GM19372 (cell line): ENCODE measurements around the gene FLG2.

ENCODE experiments used
- ATAC-seq: cut with Tn5 transposase; IDR thresholded peaks from one replicate; pipeline ENCODE4 v1.9.1; 2021; ENCODE audit warnings: mild to moderate bottlenecking, low read depth, moderate library complexity; ENCODE audit not compliant: unreplicated experiment

FLG2 gene

DNA sequence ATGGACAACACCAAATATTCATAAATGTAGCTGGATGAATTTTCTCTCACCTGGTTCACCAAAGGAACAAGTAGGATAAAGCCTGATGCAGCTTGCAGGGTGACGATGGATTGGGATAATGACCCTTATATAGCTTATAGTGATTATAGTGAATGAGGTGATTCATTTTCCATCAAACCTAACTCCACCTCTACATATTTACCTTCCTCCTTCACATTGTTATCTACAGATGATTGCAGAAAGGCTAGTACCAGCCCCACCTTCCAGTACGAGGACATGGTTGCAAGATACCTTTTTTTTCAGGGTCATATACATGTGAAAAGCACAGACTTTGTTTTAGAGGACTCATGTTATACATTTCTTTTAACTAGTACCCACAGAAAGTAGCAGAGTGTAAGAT lies at the start of gene FLG2:
FLG2 (minus strand) TSS at position 101 of the 400 bp plus-strand sequence. CDS start 1,122 bp downstream, outside the sequence.
- ATAC-seq = no peak

DNA sequence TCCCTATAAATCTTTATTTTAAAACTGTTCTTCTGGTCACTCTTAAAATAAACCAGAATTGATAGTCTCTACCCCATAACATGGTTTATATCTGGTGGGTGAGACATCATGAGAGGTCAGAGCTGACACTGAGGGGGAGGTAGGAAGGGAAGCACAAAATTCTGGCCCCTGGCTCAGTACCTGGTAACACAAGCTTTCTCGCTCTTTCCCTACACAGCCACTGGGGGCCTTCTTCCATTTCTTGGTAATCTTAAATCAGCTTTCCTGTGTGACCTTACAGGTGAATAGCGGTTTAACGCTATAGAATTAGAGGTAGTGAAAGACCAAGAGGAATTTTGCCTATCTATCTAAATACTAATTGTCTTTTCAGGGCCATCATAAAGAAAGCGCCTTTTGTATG lies 48.9 kb upstream of the FLG2 start:
- no peak for ATAC-seq

DNA sequence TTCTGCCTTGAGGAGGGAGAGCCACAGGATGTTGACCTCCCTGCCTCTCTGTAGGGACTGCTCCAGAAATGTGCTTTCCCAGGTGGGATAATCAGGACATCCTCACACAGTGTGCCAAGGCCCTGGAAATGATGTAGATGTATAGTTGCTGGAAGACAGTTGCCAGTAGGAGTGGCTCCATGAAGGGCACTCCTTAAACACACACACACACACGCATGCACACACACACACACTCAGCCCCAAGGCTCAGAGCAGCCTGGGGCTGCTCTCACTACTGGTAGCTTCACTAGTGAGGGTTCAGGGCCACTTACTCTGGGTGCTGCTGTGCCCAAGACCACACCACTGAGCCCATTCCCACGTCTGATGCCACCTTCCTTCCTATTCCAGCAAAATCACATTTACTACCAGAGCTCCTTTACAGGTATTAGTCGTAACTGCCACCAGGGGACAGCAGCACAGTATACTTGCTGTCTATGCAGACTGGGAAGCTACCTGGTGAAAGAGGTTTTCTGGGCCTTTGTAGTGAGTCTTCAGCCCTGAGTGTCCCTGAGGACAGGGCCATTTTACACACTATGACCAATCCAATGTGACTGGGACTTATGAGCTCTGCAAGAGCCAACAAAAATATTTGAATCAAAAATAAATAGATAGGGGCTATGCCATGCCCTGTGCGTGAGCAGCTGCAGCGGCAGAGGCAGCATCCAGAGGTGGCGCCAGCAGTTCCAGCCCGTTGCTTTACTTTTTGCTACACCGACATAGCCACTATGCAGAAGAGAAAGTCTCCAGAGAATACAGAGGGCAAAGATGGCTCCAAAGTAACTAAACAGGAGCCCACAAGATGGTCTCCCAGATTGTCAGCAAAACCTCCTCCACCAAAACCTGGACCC lies 39.2 kb upstream of the FLG2 start:
- no peak for ATAC-seq

- ATAC-seq = no peak
Observed at GRCh38 chr1:152397474-152397873, 37.7 kb upstream of the FLG2 start.

DNA sequence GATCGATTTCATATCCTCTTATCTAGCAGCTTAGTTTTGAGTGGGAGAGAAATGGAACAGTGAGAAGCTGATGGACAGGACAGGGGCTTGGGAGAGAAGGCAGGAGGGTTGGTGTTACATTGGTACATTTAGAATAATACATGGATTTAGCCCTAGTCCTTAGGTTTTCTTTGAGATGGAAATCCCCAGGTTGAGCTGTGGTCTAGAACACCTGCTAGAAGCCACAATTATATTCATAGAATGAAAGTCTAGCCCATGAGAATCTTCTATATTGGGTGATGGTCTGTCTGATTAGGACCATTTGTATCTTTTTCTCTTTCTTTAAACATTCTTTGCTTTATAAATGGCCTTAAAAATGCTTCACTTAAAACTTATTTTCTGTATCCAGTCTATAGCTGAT lies 34.3 kb upstream of the FLG2 start:
- no peak for ATAC-seq

DNA sequence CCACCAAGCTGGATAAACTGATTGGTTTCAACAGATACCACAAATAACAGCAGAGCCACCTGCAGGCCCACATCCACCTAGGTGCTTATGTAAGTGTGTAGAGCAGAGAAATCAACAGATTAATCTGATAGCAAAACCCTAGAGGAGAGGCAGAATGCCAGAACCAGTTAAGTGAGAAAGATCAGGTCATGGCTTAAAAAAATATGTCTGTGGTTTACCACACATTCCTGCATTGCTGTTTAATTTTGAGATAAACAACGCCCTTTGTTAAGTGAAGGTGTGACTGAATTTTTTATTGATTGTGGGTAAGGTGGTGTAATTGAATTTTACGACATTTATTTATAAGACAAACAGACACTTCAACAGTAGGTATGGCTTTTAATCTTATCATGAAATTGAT lies 33.1 kb upstream of the FLG2 start:
- no peak for ATAC-seq

- no peak for ATAC-seq
Observed at GRCh38 chr1:152388889-152389288, 29.1 kb upstream of the FLG2 start.

GRCh38 chr1:152386940-152387339 lies 27.1 kb upstream of the FLG2 start:
- ATAC-seq = no peak

DNA sequence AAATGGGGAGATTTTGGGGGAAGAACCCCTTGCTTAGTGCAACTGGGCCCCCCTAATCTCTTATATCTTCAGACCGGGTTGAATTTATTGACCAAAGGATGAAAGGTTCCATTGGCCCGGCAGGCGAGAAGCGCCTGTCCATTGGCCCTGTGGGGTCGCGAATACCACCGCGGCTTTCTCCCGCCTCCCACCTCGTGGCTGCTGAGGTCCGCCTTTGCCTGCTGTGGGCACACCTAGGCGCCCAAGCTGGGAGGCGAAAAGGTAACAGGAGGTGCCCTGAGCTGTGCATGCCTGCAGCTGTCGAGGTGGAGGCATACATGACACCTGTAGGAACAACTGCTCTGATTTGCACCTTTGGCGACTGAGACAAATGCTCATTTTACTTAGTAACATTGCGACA lies 21.1 kb upstream of the FLG2 start:
- ATAC-seq = no peak

DNA sequence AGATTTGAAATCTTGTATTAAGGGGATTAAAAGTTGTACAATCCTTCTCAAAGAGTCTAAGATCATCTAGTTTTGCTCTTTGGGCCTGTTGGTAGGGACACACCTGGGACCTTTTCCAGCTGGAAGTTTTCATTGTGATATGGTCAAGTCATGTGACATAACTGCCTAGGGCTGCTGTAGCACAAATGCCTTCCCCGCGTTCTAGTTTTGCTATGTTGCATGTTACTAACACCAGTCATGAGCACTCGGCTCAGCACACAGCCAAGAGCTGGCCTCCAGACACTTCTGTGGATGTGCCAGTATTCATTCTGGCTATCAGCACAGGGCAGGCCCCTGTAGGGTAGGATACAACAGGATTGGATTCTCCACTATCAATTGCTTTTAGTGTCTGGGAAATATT lies 14.6 kb upstream of the FLG2 start:
- ATAC-seq = no peak

- no peak for ATAC-seq
Observed at GRCh38 chr1:152372672-152373071, 12.9 kb upstream of the FLG2 start.

GRCh38 chr1:152367436-152367835 lies 7.6 kb upstream of the FLG2 start:
- no peak for ATAC-seq

DNA sequence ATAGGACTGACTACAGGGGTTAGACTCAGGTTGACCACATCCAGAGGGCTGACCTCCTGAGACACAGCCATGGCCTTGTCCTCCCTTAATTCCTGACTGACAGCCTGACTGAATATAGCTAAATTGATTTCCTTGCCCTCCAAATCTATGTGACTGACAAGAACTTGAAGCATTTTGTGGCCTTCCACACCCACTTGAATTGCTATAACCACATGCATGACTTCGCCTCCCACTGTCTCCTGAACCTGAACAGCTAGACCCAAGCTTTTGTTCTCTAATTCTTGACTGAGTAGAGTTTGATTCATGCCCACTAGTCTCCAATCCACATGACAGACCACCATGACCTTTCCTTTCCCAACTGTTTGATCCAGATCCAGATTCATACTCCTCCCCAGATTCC lies 3.1 kb downstream of the FLG2 start:
- no peak for ATAC-seq

- no peak for ATAC-seq
Observed at GRCh38 chr1:152349611-152350010, 10.2 kb downstream of the FLG2 start.

DNA sequence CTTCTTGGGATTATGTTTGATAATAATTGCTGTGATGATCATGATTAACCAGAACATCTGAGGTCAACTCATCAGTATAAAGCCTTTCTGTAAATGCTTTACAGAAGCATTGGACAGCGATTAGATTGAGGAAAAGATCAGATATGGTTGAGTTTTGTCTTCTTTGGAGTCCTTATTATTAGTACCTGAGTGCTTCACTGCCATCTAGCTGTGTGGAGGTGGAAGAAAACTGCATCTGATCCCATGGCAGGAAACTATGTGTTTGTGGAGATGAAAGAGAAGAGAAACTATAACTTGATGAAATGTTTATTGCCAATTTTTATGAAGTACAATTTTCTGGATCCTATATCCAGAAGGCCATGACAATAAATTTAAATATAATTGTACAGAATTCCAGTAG lies 11.4 kb downstream of the FLG2 start:
- ATAC-seq = no peak

GRCh38 chr1:152347116-152347728 lies 12.6 kb downstream of the FLG2 start:
- ATAC-seq = no peak

DNA sequence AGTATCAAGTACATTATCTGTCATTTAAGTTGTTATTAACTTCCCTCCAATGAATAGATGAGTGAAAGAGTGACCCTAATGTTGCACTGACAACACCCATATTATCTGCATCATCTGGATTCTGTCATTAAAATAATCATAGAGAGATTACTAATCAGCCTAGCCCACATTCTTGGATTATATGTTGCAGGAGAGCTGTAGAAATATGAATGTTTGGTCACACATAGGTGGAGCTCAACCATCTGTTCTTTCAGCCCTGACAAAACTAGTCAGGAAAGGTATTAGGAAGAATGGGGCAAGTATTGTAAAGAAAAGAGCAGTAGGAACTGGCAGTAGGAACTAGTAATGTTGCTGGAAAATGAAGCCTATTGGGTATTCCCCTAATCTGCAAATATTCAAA lies 15.4 kb downstream of the FLG2 start:
- ATAC-seq = no peak

GRCh38 chr1:152343006-152343405 lies 16.8 kb downstream of the FLG2 start:
- ATAC-seq = no peak

GRCh38 chr1:152335399-152335798 lies 24.4 kb downstream of the FLG2 start:
- no peak for ATAC-seq

- ATAC-seq = no peak
Observed at GRCh38 chr1:152328801-152329391, 30.9 kb downstream of the FLG2 start.

DNA sequence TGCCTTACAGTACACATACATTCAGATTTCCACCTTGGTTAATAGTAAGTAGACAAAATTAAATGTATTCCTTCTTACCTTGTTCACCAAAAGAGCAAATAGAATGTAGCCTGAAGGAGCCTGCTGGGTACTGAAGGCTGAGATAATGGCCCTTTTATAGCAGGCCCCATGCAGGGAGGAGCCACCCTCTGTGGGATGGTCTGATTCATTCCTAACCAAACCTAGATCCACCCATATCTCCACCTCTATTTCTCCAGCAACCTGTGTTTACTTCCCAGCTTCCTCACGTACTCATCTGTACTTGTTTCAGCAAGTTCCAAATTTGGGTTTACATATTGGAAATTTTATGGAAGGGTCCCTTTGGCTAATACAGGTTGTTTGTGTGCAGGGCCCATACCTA lies 34.7 kb downstream of the FLG2 start, which contains the start of gene FLG:
FLG (minus strand) TSS at position 129 of the 400 bp plus-strand sequence. CDS start 9,783 bp downstream, outside the sequence.
- ATAC-seq = no peak

DNA sequence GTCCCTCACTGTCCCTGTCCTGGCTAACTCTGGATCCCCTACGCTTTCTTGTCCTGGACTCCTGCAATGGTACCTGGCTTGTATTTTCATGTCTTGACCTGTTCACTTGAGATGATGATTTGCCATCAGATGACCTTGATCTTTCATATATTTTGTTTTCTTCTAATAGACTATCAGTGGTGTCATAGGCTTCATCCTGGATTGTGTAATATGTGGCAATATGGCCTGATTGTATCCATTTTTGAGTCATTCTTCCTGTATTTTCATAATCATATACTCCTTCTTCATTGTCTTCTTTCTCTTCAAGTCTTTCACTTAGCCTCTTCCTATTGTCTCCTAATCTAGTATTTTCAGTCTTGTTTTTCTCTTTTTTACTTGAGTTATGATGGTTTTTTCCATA lies 45.8 kb downstream of the FLG2 start:
- no peak for ATAC-seq
